GM21367 (cell line): ENCODE results near the gene PCDHA9.
"Not testable (repeated sequence)": the region's sequence is repeated elsewhere in the genome, so short reads cannot be mapped to it uniquely, and the experiment has no call there.

ENCODE experiments used
- ATAC-seq: cut with Tn5 transposase; IDR thresholded peaks from one replicate; pipeline ENCODE4 v1.9.1; 2021; ENCODE audit not compliant: unreplicated experiment

The PCDHA9 gene

GRCh38 chr5:140833993-140834392 lies 14.2 kb upstream of the PCDHA9 start, which contains the start of gene PCDHA7:
PCDHA7 (plus strand) TSS chr5:140834269; CDS start chr5:140834384, 115 bp downstream.
- no peak for ATAC-seq

DNA sequence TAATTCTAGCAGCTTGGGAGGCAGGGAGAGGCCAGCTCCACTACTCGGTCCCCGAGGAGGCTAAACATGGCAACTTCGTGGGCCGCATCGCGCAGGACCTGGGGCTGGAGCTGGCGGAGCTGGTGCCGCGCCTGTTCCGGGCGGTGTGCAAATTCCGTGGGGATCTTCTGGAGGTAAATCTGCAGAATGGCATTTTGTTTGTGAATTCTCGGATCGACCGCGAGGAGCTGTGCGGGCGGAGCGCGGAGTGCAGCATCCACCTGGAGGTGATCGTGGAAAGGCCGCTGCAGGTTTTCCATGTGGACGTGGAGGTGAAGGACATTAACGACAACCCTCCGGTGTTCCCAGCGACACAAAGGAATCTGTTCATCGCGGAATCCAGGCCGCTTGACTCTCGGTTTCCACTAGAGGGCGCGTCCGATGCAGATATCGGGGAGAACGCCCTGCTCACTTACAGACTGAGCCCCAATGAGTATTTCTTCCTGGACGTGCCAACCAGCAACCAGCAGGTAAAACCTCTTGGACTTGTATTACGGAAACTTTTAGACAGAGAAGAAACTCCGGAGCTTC lies 13.7 kb upstream of the PCDHA9 start:
- not testable (repeated sequence) for ATAC-seq

GRCh38 chr5:140835622-140836510 lies 12.3 kb upstream of the PCDHA9 start:
- ATAC-seq: no peak

DNA sequence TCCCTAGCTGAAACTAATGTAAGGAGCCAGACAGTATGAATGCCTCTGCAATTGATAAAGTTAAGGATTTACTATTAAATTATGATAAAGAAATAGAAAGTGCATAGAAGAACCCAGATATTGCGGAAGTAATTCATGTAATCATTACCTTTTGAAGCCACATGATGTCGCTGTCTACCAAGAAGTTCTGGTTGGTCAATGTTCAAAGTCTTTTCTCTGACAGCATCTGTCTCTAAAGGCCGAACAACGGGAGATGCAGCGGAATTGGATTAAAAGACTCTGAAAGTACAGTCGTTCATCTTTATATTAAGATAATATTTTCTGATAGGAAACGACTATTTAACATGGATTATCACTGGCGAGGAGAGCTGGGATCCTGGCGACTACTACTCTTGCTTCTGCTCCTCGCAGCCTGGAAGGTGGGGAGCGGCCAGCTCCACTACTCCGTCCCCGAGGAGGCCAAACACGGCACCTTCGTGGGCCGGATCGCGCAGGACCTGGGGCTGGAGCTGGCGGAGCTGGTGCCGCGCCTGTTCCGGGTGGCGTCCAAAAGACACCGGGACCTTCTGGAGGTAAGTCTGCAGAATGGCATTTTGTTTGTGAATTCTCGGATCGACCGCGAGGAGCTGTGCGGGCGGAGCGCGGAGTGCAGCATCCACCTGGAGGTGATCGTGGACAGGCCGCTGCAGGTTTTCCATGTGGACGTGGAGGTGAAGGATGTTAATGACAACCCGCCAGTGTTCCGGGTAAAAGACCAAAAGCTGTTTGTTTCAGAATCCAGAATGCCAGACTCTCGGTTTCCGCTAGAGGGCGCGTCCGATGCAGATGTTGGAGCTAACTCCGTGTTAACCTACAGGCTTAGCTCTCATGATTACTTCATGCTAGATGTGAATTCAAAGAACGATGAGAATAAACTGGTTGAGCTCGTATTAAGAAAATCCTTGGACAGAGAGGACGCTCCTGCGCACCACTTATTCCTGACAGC lies 6.9 kb upstream of the PCDHA9 start, which contains the start of gene PCDHA8:
Gene PCDHA8, plus strand, starts transcription at position 210 of the 985 bp plus-strand sequence. Its CDS starts 135 bp downstream, at position 345.
- ATAC-seq: no peak

DNA sequence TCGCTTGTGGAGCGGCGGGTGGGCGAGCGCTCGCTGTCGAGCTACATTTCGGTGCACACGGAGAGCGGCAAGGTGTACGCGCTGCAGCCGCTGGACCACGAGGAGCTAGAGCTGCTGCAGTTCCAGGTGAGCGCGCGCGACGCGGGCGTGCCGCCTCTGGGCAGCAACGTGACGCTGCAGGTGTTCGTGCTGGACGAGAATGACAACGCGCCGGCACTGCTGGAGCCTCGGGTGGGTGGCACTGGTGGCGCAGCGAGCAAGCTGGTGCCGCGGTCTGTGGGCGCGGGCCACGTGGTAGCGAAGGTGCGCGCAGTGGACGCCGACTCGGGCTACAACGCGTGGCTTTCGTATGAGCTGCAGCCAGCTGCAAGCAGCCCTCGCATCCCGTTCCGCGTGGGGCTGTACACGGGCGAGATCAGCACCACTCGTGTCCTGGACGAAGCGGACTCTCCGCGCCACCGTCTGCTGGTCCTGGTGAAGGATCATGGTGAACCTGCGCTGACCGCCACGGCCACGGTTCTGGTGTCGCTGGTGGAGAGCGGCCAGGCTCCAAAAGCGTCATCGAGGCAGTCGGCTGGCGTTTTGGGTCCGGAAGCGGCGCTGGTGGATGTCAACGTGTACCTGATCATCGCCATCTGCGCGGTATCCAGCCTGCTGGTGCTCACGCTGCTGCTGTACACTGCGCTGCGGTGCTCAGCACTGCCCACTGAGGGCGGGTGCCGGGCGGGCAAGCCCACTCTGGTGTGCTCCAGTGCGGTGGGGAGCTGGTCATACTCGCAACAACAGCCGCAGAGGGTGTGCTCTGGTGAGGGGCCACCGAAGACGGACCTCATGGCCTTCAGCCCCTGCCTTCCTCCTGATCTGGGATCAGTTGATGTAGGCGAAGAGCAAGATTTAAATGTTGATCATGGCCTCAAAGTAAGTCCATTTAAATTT lies 5.1 kb upstream of the PCDHA9 start:
- ATAC-seq: no peak

- ATAC-seq: not testable (repeated sequence)
Measured at GRCh38 chr5:140849831-140850634, 1.9 kb downstream of the PCDHA9 start.

DNA sequence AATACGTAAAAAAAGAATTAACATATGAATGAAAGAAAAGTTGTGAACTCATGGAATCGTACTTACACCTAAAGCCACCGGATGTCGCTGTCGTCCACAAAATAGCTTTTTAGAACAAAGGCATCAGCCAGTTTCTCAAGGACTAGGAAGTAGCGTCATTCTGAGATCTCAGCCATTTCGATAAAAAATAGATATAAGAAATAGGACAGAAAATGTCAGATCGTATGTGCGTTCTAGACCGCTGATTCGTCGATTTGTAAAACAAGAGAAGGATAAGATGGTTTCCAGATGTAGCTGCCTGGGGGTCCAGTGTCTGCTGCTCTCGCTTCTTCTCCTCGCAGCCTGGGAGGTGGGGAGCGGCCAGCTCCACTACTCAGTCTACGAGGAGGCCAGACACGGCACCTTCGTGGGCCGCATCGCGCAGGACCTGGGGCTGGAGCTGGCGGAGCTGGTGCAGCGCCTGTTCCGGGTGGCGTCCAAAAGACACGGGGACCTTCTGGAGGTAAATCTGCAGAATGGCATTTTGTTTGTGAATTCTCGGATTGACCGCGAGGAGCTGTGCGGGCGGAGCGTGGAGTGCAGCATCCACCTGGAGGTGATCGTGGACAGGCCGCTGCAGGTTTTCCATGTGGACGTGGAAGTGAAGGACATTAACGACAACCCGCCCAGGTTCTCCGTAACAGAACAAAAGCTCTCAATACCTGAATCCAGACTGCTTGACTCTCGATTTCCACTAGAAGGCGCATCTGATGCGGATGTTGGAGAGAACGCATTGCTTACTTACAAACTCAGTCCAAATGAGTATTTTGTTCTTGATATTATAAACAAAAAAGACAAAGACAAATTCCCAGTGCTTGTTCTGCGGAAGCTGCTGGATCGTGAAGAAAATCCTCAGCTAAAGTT lies 7.8 kb downstream of the PCDHA9 start, which contains the start of gene PCDHA10:
Gene PCDHA10, plus strand, starts transcription at position 126 of the 903 bp plus-strand sequence. Its CDS starts 152 bp downstream, at position 278.
- ATAC-seq: no peak

- no peak for ATAC-seq
Measured at GRCh38 chr5:140857177-140857986, 9.2 kb downstream of the PCDHA9 start.

DNA sequence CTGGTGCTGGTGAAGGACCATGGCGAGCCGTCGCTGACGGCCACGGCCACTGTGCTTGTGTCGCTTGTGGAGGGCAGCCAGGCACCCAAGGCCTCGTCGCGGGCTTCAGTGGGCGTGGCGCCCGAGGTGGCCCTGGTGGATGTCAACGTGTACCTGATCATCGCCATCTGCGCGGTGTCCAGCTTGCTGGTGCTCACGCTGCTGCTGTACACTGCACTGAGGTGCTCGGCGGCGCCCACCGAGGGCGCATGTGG lies 9.7 kb downstream of the PCDHA9 start:
- no peak for ATAC-seq

DNA sequence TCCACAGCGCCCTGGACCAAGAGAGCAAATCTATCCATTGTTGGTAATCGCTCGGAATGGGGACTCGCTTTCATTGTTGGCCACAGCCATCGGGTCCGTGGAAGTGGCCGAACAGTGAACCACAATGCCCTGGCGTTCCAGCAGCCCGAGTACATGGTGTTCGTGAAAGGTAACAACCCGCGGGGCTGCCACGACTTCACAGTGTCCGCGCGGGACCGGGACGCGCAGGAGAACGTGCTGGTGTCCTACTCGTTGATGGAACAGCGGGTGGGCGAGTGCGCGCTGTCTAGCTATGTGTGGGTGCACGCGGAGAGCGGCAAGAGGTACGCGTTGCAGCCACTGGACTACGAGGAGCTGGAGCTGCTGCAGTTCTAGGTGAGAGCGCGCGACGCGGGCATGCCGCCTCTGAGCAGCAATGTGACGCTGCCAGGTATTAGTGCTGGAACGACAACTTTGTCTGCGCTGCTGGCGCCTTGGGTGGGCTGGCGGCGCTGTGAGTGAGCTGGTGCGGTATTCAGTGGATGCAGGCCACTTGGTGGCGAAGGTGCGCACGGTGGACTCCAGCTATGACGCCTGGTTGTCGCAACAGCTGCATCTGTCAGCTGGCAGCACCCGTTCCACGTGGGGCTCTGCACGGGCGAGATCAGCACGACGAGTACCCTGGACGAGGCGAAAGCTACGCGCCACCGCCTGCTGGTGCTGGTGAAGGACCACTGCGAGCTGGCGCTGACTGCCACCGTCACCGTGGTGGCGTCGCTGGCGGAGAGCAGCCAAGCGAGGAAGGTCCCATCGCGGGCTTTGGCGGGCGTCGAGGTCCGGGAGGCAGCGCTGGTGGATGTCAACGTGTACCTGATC lies 14.5 kb downstream of the PCDHA9 start:
- ATAC-seq: no peak

- no peak for ATAC-seq
Measured at GRCh38 chr5:140868721-140869554, 20.8 kb downstream of the PCDHA9 start, which contains the start of gene PCDHA11. PCDHA11 (plus strand) TSS chr5:140868957; CDS start chr5:140869104, 147 bp downstream.

- ATAC-seq: no peak
Measured at GRCh38 chr5:140869555-140869886, 21.3 kb downstream of the PCDHA9 start.

- no peak for ATAC-seq
Measured at GRCh38 chr5:140870221-140871201, 22.3 kb downstream of the PCDHA9 start.
